ENCODE results near the gene PIEZO1.
"Not testable (repeated sequence)": the region's sequence is repeated elsewhere in the genome, so short reads cannot be mapped to it uniquely, and the experiment has no call there.

PIEZO1 gene

GRCh38 chr16:88781140-88782077 lies 3.6 kb downstream of the PIEZO1 start:
- DNase-seq, result peak in 3 of 14 donors; percentile 27 to 48 (median 38)

GRCh38 chr16:88780142-88781062 lies 4.6 kb downstream of the PIEZO1 start:
- DNase-seq, result no peak

GRCh38 chr16:88779406-88780141 lies 5.4 kb downstream of the PIEZO1 start:
- no peak for DNase-seq

- DNase-seq, result no peak
Observed at GRCh38 chr16:88778541-88779065, 6.4 kb downstream of the PIEZO1 start.

GRCh38 chr16:88778271-88778525 lies 6.8 kb downstream of the PIEZO1 start:
- DNase-seq, result peak in 1 of 14 donors; percentile 52

DNA sequence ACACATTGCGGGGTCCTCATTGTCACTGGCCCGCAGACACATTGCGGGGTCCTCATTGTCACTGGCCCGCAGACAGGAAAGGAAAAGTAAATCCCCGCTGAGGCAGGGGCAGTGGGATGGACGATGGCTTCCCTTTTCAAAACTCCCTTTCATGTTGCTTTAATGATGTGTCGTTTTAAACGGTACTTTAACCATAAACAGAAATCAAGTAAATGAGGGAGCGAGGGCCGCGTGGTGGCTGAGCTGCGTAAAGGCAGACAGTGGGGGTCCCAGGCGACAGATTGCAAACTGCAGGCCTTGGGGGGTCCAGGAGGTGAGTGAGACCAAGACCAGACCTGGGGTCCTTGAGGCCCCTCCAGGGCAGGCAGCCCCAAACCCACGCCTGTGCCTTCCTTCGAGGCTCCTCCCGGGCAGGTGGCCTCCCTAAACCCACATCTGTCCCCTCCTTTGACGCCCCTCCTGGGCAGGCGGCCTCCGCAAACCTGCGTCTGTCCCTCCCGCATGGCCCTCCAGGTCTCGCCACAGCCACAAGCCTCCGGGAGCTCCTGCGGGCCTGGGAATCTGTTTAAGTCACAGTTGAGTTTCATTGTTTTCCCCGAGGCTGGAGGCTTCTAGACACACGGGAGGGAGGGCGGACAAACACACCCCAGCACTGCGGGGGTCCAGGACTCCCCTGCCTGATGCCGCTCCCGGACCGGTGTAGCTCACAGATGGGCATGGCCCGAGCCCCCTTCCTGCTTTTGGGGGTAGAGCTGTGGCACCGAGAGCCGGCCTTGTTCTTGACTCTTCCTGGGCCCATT lies 7.3 kb downstream of the PIEZO1 start:
- peak in 4 of 14 donors; percentile 14 to 52 (median 27) for DNase-seq

- no peak for DNase-seq
Observed at GRCh38 chr16:88775825-88776224, 9.2 kb downstream of the PIEZO1 start.

DNA sequence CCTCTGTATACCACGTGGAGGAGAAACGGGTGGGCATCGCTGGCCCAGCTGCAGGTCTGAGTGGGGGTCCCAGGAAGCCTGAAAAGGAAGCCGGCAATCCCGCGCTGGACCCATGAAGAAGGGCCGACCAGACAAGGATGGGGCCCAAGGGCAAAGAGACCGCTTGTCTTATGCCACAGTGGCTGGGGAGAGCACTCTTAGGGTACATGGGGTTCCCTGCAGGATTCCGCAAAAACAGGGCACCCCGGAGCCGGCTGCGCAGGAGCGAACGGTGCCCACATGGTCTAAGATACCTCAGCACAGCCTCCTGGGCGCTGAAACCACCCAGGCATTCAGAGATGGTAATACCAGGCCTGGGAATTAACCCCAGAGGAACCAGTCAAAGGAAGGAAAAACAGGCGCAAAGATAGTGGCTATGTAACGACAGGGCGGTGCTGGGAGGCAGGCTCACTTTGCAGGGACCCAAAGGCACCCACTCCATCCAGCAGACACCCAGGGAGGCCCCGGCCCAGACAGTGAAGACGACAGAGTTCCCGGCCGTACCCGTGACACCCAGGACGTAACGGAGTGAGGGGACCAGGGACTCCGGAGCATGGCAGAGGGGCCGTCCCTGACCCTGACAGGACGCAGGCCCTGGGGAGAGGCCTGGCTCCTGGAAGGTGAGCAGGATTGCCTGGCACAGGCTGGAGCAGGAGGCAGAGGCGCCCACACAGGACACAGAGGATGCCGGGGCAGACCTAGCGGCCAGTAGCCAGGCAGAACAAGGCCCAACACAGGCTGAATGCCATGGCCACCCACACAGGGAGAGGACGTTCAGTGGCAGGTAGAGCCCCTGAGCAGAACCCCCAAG lies 10.3 kb downstream of the PIEZO1 start:
- no peak for DNase-seq

DNA sequence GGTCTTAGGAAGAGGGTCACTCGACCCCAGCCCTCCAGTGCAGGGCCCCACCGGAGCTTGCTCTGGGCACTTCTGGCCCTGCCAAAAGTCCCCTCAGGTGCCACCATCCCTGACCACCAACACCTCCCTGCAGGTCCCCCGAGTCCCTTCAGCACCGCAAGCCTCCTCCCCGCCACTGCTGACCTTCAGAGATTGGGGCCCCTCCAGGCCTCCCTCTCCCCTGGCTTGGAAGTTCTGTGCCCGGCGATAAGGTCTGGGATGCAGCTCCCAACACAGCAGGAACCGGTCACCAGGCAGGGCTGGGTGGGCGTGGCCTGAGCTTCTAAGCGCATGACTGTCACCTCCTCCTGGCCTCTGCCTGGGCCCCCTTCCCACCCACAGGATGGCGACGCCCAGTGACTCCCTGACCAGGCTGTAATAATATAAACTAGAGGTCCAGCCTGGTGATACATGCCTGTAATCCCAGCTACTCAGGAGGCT lies 11.2 kb downstream of the PIEZO1 start:
- peak in 2 of 14 donors; percentile 12 to 55 for DNase-seq

DNA sequence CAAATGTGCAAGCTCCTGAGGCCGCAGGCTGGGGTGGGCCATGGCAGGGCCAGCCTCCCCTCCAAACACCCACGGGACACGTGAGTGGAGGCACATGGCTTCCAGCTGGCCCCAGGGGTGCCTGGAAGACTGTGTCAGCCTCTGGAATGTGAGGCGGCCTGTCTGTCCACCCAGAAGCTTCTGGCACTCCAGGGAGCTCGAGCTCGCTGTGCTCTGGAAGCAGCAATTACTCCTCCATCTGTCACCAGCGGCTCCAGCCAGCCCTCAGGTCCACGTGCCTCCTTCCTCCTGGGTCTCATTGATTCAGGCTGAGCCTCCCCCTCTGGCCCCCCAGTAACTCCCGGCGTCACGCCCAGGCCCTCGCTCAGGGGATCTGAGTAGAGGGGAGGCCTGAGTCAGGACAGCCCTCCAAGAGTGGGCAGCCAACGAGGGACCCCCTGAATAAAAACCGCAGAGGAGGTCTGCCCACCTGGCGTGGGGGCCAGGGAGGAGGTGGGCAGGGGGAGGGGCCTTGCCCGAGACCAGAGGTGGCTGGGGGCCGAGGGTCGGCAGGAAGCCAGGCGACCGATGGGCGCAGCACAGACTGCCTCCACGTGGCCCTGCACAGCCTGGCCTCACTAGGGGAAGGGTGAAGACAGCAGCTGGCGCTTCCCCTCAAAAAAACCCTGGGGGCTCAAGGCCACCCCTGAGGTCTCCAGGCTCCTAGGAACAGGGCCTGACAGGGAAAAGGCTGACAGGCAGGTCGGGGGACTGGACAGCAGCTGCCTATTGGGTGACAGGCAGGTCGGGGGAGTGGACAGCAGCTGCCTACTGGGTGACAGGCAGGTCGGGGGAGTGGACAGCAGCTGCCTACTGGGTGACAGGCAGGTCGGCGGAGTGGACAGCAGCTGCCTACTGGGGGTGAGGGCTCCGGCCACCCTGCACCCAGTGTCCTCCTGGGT lies 11.9 kb downstream of the PIEZO1 start:
- peak in 11 of 14 donors; percentile 39 to 80 (median 66) for DNase-seq

DNA sequence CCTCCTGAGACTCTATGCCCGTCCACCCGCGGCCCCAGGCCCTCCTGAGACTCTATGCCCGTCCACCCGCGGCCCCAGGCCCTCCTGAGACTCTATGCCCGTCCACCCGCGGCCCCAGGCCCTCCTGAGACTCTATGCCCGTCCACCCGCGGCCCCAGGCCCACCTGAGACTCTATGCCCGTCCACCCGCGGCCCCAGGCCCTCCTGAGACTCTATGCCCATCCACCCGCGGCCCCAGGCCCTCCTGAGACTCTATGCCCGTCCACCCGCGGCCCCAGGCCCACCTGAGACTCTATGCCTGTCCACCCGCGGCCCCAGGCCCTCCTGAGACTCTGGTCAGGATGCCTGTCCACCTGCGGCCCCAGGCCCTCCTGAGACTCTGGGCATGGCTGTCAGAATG lies 13.2 kb downstream of the PIEZO1 start:
- not testable (repeated sequence) for DNase-seq

- DNase-seq, result no peak
Observed at GRCh38 chr16:88771294-88771772, 13.7 kb downstream of the PIEZO1 start.

GRCh38 chr16:88770461-88771293 lies 14.3 kb downstream of the PIEZO1 start:
- DNase-seq, result peak in 3 of 14 donors; percentile 14 to 57 (median 44)

GRCh38 chr16:88769617-88770460 lies 15.2 kb downstream of the PIEZO1 start:
- DNase-seq, result peak in 1 of 14 donors; percentile 26

DNA sequence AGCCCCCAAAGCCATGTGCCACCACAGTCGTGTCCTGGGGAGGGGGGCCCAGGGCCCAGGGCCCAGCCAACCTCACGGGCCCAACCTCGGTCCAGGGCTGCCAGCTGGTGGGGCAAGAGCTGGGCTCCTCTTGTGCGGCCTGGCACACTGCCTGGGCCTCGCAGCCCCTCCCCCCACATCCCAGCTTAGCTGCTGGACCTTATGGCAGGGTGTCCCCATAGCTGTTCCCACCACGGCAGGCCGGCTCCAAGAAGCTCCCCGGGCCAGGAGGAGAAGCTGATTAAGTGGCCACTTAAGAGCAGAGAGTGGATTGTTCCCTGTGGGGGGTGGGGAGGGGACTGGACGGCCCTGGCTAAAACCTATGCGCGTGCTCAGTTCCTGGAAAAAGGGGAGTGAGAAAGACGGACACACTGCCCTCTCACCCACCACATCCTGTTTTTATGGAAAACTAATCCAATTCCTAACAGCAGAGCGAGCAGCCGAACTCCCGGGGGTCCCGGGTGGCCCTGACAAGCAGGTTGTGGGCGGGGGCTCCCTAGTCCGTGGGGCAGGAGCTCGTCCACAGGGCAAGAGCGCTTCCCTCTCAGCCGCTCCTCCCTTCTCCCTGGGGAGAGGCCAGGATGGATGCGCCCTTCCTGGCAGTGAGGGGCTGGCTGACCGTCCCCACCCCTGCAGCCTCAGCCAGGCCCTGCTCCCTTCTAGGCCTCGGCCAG lies 16.8 kb downstream of the PIEZO1 start:
- peak in 7 of 14 donors; percentile 21 to 78 (median 43) for DNase-seq

DNA sequence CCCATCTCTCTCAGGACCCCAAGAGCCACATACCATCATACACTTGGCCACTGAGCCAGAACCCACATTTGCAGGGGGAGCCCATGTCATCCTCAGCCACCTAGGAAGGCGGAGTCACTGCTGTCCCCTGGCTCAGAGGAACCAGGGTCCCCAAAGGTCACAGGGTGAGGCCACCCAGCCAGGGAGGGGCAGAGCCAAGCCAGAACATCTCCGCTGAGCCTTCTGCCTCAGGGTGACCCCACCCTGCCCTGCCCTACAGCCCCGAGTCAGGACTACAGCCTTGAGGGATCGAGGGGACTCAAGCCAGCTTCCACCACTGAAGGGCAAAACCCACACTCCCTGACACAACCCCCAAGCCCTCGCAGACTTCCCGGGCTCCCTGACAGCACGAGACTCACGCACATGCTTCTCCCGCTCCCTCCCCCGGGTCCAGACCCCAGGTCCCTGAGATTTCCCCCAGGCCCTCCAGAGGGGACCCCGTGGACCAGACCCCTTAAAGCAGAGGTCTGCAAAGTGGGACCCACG lies 17.4 kb downstream of the PIEZO1 start:
- no peak for DNase-seq
